ENCODE results near the gene TP53AIP1. TPM values are rescaled to one million over a fixed set of nuclear protein-coding genes. Genes with fewer than 3 reads are reported as not detected.
A peak's percentile ranks its signal among the peaks of the same experiment; 100 is the strongest.

TP53AIP1 gene
- total RNA-seq, 2 experiments from 2014 or later, result not detected

DNA sequence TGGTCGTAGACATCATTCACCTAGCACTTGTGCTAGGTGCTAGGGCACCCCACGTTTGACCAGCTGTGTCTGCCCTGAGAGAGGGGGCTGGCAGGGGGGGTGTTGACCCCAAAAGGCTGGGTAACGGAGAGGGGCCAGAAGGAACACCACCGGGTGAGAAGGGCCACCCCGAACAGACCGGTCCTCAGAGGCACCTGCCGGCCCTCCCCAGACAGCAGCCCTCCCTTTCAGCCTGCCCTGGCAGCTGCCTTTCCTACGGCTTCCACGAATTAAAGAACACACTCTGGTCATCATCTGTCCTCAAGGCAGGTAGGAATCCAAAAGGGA, 52.5 kb downstream of the TP53AIP1 start:
- no peaks in the 10 kb centered on the region for H3K9me3 Mint-ChIP-seq
- H3K4me1 Mint-ChIP-seq (ENCODE audit: low read depth), result peaks cover 6% of the 10 kb centered on the region
- intact Hi-C loops (cut with micrococcal nuclease), result no loop called here
- ATAC-seq, result no peak
- DNase-seq, result no peak
- ChIA-PET CTCF (interaction anchor here (4.2 to 5.9 kb wide), 2 partner anchors 16 to 66 kb away, joined by 33 to 34 read pairs; no protein-coding TSS in a partner anchor), POLR2A (interaction anchor here (0.7 kb wide), 1 partner anchor 18 kb away, joined by 3 read pairs; no protein-coding TSS in a partner anchor)
- no peak for TF ChIP-seq CTCF (IDR thresholded peaks at IDR 0.05)
- H3K36me3 Mint-ChIP-seq (ENCODE audit: low read depth), result no peaks in the 10 kb centered on the region
- H3K27ac Mint-ChIP-seq, result no peak overlapping the region
- H3K27me3 Mint-ChIP-seq, result peaks cover 58% of the 10 kb centered on the region
- no peak overlapping the region for H3K4me3 Mint-ChIP-seq

DNA sequence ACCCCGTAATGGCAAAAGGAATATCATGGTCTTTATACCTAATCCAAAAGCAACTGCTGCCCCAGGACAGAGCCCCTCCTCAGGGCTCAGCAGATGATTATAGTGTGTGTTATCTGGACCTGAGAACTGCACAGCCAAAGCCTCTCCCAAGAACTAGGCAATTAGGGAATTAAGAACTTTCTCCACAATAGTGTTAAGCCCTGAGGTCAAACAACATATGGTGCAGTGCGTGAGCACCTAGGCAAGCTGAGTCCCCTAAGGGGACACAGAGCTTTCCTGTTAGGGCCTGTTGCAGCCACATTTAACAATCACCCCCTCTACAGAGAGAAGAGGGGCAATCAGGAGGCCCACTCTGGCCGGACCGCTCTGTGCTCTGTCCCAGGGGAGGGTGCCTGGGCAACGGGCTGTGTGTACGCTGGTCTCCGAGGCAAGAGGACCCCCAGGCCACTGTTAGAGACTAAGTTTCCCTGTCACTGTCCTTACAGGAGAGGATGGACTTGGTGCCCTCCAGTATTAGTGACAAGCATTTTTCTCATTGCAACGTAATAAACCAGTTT, 52.9 kb downstream of the TP53AIP1 start:
- peaks cover 58% of the 10 kb centered on the region for H3K27me3 Mint-ChIP-seq
- POLR2A ChIA-PET, result no interaction called here
- H3K9me3 Mint-ChIP-seq, result no peaks in the 10 kb centered on the region

DNA sequence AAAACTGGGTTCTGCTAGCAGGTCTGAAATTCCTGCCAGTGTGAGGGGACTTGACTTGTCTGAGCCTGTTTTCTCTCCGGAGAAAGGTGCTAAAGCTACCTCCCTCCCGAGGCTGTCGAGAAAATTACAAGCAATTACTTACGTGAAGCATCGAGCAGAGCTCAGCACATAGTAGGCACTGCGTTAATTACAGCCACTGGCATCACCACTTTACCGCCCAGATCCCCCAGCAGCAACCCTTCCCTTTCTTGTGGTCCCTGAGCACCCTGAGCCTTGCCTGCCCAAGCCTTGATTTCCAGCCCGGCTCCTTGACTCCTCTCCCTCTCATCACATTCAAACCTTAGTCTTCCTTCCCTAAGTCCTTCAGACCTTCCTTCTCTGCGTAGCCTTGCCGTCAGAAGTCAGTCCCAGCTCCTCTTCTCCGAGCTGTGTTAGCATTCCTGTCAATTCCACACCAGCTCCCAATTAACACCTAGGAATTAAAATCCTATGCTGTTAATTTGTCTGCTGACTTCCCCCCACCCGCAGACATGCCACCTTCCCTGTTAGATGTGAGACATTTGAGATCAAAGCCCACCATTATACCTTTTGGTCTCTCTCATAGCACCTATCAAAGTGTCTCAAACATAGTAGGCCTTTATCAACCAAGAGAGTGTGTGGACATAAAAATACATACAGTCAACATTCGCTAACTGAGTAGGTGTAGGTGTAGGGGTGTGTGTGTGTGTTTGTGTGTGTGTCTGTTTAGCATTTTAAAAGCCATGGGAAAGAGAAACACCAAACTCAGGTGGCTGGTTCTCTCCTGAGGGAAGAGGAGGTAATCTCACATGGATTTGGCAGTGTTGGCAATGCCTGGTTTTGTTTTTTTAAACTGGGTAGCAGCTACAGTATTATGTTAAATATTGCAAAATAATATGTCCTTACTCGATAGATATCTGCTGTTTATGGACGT, 54.4 kb downstream of the TP53AIP1 start:
- Mint-ChIP-seq H3K27me3 (peaks cover 54% of the 10 kb centered on the region), H3K36me3 (ENCODE audit: low read depth) (no peaks in the 10 kb centered on the region), H3K4me1 (ENCODE audit: low read depth) (peaks cover 6% of the 10 kb centered on the region), H3K4me3 (no peak overlapping the region), H3K27ac (no peak overlapping the region), H3K9me3 (no peaks in the 10 kb centered on the region)
- POLR2A ChIA-PET, result interaction anchor here (1.1 kb wide), 1 partner anchor 56 kb away, joined by 3 read pairs; no protein-coding TSS in a partner anchor
- ATAC-seq, result no peak
- intact Hi-C loops (cut with micrococcal nuclease), result no loop called here
- CTCF ChIA-PET, result interaction anchor here (0.9 to 6.3 kb wide), 3 partner anchors 17 to 71 kb away, joined by 3 to 283 read pairs (median 33); no protein-coding TSS in a partner anchor
- no peak for TF ChIP-seq CTCF (IDR thresholded peaks at IDR 0.05)
- DNase-seq, result no peak

More for the DNA sequence above, 52.9 kb downstream of the TP53AIP1 start:
- H3K27ac Mint-ChIP-seq, result no peak overlapping the region
- peaks cover 6% of the 10 kb centered on the region for H3K4me1 Mint-ChIP-seq (ENCODE audit: low read depth)
- DNase-seq, result no peak
- no peak overlapping the region for H3K4me3 Mint-ChIP-seq
- H3K36me3 Mint-ChIP-seq (ENCODE audit: low read depth), result no peaks in the 10 kb centered on the region
- TF ChIP-seq CTCF (IDR thresholded peaks at IDR 0.05), result no peak
- CTCF ChIA-PET, result interaction anchor here (4.2 to 5.9 kb wide), 2 partner anchors 16 to 66 kb away, joined by 33 to 34 read pairs; no protein-coding TSS in a partner anchor
- ATAC-seq, result no peak
- intact Hi-C loops (cut with micrococcal nuclease), result no loop called here

GRCh38 chr11:128886406-128887124, 56.1 kb downstream of the TP53AIP1 start:
- no peak overlapping the region for H3K27ac Mint-ChIP-seq
- no peaks in the 10 kb centered on the region for H3K9me3 Mint-ChIP-seq
- no peak overlapping the region for H3K4me3 Mint-ChIP-seq
- peak; percentile 50 for ATAC-seq
- no peak for TF ChIP-seq CTCF (IDR thresholded peaks at IDR 0.05)
- peaks cover 6% of the 10 kb centered on the region for H3K4me1 Mint-ChIP-seq (ENCODE audit: low read depth)
- ChIA-PET CTCF (interaction anchor here (0.6 to 6.3 kb wide), 11 partner anchors 12 to 258 kb away, joined by 3 to 283 read pairs (median 15); no protein-coding TSS in a partner anchor), POLR2A (interaction anchor here (0.6 kb wide), 2 partner anchors 71 to 656 kb away, joined by 3 read pairs; no protein-coding TSS in a partner anchor)
- intact Hi-C loops (cut with micrococcal nuclease), result loop anchor here (1.0 kb wide), 1 partner anchor 70 kb away; no protein-coding TSS in a partner anchor
- DNase-seq, result peak; percentile 37
- peaks cover 57% of the 10 kb centered on the region for H3K27me3 Mint-ChIP-seq
- H3K36me3 Mint-ChIP-seq (ENCODE audit: low read depth), result no peaks in the 10 kb centered on the region

Other genes starting within 250 kb of the TP53AIP1 start
- gene FLI1, start 248.8 kb downstream of the TP53AIP1 start, total RNA-seq, result 10 to 100 TPM; 43.8 to 47.8 TPM
- gene KCNJ1, start 75.6 kb downstream of the TP53AIP1 start, total RNA-seq, result not detected
- gene KCNJ5, start 51.5 kb downstream of the TP53AIP1 start, total RNA-seq, result not detected
- gene ARHGAP32, start 249.5 kb upstream of the TP53AIP1 start, total RNA-seq, result 1 to 10 TPM; 6.6 to 6.7 TPM